CD1c-positive myeloid dendritic cell (primary cell): Measurements from ENCODE around the gene TMEM185B.

Source experiments
- DNase-seq: peaks from one replicate; pipeline ENCODE4 v3.0.0-alpha.2; 2016; ENCODE audit errors: extremely low spot score

TMEM185B gene

DNA sequence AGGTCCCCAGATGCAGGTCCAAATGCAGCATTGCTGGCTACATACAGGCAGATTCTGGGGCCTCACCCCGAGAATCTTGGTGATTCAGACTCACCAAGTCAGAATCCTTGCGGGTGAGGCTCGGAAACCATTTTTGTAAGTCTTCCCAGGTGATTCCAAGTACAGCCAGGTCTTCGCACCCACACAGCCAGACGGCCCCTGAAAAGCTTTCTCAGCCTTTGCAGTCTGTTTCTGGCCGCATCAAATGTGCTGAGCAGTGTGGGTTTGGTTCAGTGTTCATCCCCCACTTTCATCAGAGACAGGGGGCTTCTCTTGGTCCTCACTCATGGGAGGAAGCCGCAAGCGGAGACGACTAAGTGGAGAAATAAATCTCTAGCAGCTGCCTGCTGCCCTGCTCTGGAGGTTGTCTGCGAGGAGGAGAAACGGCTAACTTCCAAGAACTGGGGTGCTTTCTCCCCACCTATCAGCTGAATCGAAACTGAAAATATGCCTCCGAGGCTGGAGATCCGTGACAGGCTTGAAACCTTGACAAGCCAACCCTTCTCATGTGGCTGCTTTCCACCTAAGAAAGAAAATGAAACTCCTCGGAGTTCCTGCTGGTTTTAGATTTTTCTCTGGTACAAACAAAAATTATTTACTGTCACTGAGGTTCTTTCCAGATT lies 8.9 kb upstream of the TMEM185B start:
- peak; percentile 69 for DNase-seq

DNA sequence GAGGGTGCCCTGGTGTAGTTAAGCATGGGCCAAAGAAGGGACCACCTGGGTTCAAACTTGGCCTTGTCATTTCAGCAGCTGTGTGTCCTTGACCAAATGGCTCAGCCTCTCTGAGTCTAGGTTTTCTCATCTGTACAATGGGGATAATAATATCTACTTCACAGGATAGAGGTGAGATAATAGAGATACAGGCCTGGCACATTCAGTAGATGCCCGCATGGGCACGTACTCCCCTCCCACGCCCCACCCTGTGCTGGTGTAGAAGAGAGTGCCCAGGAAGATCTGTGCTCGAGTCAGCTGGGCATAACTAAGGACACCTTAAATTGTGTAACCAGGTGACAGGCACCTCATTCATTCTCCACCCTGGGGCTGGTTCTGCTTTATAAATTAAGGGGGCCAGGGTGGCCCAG lies 8.4 kb upstream of the TMEM185B start:
- no peak for DNase-seq

DNA sequence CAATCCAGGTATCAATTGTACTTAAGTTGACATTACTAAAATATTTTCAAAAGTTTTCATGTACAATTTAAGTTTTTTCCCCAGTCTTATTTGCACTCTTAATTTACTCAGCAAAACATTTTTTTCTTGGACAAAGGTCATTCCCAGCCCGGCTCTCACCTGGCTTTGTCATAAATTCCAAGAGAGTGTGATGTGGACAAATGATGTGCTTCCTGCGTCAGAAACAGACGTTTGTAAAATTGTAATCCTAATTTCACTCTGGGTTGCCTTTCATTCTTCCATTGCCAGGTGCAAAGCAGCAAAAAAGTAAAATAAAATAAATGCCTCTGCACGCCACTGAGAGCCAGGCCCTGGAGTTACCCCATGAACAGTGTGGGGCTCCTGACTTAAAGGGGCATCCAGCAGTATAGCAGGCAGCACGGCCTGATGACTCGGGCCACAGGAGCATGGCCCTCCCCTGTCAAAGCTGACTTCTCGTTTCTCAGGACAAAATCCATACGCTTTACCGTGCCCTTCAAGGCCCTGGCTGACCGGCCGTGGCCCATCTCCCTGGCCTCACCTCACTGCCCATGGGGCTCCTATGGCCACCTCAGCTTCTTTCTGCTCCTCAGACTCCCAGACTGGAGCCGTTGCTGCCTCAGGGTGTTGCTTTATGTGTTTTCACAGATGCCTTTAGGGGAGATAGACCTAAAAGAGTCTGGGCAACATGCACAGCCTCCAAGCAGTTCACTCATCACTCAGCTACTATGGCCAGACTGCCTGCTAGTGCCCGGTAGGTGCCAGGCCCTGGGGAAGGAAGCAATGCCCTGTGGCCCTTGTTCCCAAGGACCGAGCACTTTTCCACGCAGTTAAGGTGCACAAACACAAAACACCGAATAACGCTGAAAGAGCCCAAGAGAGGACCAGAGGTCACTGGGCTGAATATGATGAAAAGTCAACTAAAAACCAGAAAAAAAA lies 7.6 kb upstream of the TMEM185B start:
- no peak for DNase-seq

DNA sequence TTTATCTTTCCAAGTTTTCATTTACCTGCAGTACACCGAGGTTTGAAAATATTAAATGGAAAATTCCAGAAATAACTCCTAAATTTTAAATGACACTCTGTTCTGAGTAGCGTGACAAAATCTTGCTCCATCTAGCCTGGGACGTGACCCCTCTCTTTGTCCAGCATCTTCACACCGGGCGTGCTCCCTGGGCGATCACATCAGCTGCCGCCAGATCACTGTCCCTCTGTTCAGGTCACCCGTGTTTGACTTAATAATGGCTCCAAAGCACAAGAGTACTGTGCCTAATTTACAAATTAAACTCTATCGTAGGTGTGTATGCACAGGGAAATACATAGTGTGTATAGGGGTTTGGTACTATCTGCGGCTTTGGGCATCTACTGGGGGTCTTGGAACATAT lies 6.1 kb upstream of the TMEM185B start:
- DNase-seq = no peak

DNA sequence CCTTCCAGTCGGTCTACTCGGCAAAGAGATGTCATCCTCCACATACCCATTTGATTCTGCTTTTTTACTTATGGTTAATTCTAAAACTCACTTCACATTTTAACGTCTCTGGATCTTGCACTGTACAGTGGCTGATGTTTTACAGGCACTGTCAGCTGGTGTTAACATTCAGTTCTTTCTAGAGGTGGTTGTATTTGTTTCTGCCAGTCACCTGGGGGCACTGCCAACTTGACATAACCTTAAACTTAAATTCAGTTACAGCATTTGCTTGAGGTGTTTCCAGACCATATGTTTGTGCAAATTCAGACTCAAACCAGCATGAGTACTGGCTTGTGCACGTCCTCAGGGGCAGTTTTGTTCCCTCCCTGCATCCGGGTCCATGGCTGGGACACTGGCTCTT lies 5.3 kb upstream of the TMEM185B start:
- DNase-seq = no peak

DNA sequence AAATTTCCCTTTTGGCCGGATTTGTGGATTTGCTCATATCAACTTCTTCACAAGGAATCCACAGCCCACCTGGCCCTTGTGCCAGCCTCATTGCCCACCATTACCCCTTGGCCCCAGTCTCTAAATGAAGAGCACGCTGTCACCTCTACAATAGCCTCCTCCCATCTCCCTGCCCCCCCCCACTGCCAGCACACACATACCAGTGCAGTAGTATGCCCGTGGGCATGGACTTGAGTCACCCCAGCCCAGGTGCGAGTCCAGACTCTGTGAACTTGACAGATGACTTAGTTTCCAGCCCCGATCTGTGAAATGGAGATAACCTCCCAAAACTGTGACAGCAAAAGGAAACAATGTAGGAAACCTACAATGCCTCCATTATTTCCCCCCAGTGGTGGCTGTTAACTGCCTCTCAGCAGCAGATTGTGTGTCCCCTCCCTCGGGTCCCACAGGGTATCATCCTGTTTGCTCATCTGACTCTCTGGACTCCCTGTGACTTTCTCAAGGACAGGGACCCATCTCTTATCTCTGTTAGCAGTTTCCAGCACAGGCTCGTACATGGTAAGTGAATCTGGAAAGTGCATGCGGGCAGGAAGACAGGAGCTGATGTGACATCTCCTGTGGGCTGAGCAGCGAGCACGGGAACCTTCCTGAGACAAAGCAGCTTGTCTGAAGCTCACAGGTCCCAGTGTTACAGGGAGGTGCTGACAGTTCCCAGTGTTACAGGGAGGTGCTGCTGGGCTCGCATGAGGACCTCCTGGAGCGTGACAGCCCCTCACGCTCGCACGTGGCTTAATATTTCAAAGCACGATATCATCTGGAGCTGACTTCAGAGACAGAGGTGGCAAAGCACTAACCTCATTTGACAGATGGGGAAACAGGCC lies 4.2 kb upstream of the TMEM185B start:
- DNase-seq = no peak

DNA sequence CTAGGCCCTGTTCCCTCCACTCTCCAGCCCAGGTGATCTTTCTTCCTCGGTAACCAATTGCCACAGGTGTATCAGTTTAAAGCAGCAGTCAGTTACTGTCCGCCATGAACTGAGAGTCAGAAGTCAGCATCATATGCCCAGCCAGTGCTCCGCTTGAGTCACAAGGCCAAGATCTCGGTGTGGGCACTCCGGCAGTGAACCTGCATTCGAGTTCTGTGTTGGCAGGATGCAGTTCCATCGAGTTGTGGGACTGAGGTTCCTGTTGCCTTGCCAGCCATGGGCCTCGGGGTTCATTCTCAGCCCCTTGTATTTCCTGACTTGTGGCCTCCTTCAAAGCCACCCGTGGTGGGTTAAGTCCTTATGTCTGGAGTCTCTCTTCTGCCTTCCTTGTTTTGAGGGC lies 3.1 kb upstream of the TMEM185B start:
- DNase-seq = no peak

DNA sequence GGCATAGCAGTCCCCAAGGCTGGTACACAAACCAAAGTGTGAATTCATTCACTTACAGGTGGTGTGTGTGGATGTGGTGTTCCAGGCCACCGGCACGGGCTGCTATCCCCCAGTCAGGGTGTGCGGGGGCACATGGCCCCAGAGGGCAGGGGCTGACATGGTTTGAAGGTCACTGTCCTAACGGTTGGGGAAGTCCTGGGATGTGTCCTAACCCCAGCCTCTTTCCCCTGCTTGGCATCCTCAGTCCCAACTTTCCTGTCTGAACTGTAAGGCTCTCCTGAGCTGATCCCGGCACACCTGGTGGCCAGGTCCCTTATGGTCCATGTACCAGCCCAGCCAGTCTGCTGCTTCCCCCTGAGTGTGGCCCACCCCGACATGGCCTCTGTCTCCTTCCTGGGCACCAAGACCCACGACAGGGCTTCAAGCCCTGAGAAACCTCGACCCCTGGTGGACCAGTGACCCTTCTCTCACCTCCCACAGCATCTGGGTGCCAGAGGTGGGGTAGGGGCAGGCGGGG lies 2.4 kb upstream of the TMEM185B start:
- DNase-seq = no peak

DNA sequence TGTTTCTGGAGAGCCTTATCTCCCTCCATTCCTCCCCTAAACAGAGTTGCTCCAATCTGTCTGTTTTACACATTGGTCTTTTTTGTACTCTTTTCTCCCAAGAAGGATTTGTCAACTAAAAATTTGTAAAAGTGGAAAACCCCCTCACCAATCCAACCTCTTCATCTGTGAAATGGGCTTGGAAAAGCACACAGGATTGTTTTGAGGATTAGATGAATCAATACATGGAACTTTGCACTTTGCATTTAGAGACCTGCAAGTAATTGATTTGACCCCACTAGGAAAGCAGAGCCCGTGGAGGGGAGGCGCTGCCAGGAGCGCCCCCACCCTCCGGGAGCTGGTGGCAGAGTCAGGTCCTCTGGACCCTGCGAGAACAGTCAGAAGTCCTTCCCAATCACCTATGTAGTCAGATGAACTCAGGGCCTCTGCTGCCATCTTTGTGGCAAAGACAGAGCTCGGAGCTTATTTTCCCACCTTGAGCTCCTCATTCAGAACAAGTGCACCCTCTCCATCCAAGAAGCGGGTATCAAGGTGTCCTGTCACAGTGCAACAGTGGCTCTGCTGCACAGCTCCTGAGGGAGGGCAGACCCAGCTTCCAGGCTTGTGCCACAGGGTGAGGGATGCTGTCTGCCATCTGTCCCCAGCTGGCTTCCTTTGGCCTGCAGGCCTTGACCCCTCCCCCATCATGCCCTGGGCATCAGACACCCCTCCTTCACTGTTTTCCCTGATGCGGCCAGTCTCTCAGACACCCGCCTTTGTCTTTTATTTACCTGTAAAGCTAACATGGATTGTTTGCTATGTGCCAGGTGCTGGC lies 1.7 kb upstream of the TMEM185B start:
- DNase-seq = no peak

DNA sequence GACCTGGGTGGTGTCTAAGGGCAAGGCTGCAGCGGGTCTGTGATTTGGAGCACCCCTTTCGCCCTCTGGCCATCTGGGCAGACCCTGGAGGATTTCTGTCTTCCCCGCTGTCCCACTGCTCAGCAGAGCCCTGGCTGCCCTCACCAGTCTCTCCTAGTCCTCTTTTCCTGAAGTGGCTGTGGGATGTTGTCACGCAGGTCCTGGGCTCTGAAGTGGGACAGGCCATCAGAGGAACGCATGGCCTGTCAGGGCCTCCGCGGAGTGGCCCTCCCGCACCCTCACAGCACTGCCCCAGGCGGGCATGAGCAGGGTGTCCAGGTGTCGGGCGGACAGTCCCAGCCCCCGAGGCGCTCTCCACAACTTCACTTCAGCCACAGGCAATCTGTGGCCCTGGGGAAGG lies 1.1 kb upstream of the TMEM185B start:
- no peak for DNase-seq

DNA sequence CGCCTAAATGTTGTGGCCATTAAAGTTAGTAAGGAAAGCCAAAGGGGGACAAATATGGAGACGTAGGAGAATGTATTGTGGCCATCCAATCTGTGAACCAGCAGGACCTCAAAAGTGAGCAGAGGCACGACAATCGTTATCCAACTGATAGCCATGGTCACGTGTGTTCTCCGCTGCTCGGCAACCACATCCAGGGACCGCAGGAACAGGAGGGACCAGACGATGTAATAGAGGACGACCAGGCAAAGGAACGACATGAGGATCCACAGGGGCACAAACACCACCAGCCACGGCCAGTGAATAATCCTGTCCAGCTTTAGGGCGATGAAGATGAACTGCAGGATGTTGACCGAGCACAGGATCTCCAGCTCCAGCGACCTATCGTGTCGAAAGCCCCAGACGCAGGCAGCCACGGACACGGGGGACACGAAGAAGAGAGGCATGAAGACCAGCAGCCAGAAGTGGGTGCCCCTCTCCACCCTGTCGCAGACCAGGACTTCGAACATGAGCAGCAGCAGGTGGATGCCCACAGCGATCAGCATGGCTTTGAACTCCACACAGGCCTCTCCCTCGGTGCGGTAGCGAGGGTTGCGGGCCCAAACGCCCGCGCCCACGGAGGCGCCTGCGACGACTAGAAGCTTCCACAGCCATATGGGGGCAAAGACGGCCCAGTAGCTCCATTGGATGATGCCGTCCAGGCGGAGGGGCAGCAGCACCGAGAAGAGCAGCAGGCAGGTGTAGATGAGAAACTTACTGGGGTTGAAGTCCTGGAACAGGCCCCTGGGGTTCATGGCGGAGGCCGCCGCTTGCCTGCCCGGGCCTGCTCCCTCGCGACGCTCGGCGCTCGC lies 790 bp downstream of the TMEM185B start:
- DNase-seq = no peak

DNA sequence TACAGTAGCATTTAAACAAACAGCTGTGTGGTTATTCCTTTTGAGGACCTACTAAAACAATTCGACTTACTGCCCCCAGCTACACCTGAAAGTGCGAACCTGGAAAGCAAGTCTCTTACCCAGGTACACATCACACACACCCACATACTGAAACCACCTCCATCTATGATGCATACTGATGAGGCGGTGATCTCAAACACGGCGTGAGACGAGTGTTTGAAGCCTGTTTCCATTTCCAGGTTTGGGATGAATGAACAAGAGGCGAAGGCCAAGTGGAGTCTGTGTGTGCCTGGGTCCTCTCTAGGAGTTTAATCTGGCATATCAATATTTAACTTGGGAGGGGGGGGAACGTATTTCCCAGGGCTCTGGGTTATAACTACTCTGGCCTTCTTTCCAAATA lies 1.6 kb downstream of the TMEM185B start:
- DNase-seq = no peak

DNA sequence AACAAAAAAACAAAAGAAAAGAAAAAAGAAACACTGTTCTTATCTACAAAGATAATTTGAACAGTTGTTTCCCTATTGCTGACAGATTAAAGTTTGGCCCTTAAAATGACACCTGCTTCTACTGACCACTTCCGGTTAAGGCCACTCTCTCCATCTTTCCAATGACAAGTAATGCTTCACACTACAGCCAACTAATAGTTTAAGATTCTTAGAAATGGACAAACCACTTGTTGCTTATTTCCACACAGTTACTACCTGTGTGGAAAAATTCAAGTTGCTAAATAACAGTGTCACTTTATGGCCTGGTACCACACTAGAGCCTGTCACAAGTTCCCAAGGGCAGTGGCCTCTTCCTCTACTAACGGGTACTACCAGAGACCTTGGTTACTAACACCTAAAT lies 2.4 kb downstream of the TMEM185B start:
- DNase-seq = no peak

DNA sequence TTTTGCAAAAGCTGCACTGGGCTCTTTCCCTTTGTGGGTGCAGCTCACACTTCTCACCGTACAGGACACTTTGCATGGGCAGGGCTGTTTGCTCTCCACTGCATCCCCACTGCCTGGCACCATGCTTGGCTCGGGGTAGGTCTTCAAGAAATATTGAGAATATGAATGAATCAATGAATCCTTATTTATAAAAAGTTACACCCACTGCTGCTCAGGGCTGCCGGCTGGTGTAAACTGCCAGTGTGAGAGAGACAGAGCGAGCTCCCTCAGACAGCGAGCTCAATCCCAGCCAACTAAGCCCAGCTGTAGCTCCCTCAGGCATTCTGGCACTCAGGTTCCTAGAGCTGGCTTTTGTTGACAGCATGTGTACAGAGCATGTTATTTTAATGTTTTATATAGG lies 3.4 kb downstream of the TMEM185B start:
- DNase-seq = no peak

DNA sequence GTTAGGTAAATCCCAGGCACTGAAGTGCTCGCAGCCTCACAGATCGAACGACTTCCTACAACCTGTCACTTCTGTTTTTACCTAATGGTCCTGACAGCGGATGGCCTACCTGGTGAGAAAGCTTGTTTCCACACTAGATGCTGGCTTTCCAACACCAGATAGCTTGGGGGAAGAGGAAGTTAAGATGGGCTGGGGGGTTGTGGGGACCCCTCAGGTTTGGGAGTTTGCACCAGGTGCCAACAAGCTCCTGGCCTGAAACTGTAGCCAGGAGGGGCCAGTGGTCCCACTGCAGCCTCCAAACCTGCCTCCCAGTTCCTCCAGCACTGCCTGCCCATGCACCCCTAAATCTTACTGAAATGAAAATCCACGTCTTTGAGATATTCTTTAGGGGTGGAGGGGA lies 3.9 kb downstream of the TMEM185B start:
- DNase-seq = no peak

DNA sequence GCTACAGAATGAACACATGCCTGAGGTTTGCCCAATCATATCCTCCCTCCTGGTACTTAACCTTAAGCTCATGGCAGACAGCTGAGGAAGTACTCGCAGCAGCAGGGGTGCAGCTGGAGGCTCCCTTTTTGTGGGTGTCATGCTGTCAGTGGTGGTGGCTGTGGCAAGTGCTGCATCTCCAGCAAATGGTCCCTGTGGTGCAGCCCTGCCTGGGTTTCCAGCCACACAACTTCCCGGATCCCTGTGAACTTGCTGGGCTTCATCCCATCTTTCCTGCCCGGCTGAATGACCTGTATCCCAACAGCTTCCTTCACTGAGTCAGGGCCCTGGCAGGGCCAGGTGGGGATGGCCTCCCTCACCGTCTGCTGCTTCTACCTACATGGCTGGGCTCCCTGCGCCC lies 5.0 kb downstream of the TMEM185B start:
- no peak for DNase-seq

DNA sequence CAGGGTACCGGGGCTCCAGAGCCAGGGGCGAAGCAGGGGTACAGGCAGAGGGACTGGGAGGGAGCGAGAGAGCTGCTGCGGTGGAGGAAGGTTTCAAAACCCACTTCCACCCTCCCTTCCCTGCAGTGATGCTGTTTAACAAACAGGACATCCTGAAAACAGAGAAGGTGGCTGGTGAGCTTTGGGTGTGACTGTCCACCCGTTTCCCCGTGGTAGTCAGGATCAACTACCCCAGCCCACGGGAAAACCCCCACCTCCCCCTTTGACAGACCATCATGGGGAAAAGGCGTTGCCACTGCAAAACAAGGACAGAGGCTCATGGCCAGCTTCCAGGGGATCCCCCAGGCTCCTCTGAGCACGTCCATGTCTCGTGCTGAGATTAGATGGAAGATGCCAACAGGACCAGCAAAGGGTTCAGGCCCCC lies 12.9 kb downstream of the TMEM185B start:
- no peak for DNase-seq

DNA sequence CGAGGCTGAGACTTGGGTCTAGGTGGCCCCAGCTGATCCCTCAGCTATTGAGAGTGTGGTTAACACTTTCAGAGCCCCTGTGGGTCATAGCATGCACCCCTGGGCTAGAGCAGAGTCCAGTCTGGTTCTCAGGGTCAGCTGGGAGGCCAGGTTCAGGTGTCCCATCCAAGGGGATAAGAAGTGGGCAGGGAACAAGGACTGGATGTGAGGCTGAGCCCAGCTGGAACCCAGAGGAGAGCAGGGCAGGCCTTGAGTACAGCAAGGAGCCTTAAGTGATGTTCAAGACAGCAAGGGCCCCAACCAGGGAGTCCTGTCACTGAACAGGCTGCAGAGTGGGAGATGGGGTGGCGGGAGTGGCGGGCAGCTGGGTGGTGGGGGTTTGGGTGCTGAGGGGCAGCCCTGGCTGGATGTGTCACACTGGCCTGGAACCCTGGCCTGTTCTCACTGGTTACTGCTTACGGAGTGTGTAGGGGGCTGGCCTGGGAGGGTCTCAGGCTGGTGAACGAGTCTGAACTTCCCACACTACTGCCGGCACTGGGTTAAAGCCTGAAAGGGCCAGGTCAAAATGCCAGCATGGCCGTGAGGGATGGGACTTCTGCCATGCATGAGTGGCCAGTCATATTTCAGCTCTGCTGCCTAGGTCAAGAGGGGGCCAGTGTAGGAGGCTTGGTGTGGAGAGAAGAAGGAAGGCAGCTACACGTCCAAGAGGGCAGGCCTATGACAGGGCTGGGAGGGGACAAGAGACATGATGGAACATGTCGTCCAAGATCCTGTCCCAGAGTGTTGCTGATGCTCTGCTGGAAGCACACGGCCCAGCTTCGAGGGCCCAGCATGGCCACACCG lies 13.6 kb downstream of the TMEM185B start:
- no peak for DNase-seq
